HepG2 (cell line): Measurements from ENCODE around the gene MOGAT3. TPM values are rescaled to one million over a fixed set of nuclear protein-coding genes. Genes with fewer than 3 reads are reported as not detected.
A peak's percentile ranks its signal among the peaks of the same experiment; 100 is the strongest.

ENCODE experiments used
- ATAC-seq: fragments of 200-7000 bp; cut with Tn5 transposase; 3 replicates; pipeline ENCODE4 v1.9.1; 2020; ENCODE audit warnings: mild to moderate bottlenecking, moderate library complexity
- BruUV-seq: library from RNA; stranded (reverse); fragments of 400-500 nt; replicated peaks from 2 replicates; lab custom pipeline; 2021; lab: Mats Ljungman, UMichigan
- CTCF ChIA-PET: fragments of 300-600 bp; formaldehyde crosslinking; extraction: SDS; loops from one replicate; lab custom pipeline; 2021; ENCODE audit warnings: low total read pairs, inconsistent platforms, low intra/inter-chr PET ratio; lab: Yijun Ruan, JAX
- POLR2A ChIA-PET: fragments of 350-600 bp; sonication (Branson Sonifier 250); formaldehyde crosslinking; loops from one replicate; lab custom pipeline; 2020; ENCODE audit warnings: antibody characterized with exemption, inconsistent platforms; lab: Yijun Ruan, JAX
- DNase-seq: peaks from one replicate; pipeline ENCODE4 v3.0.0-alpha.2; 2015; ENCODE audit warnings: low spot score
- FAIRE-seq: peaks from 3 replicates; lab custom pipeline; 2011; peaks lifted over from hg19 to GRCh38; lab: Jason Lieb, UNC
- H2AFZ ChIP-seq: one replicate; pipeline ENCODE4 v1.6.1; 2011; ENCODE audit warnings: low read length, inconsistent platforms
- H3K27ac ChIP-seq: fragments of 300-600 bp; 3 replicates; pipeline ENCODE4 v1.8.0; 2011; ENCODE audit warnings: mixed run types, mild to moderate bottlenecking, mixed read lengths, low read length, inconsistent platforms; ENCODE audit not compliant: insufficient read depth; ENCODE audit errors: extremely low read length
- H3K27me3 ChIP-seq, 2 experiments: fragments of 200-600 bp in 1 of 2; 2 replicates in 1 of 2; 3 replicates in 1 of 2; pipeline versions ENCODE4 v1.6.0 to v1.8.0; 2011; ENCODE audit warnings: low read length in 2 of 2, mild to moderate bottlenecking in 2 of 2, moderate library complexity in 2 of 2, inconsistent platforms in 1 of 2; ENCODE audit not compliant: insufficient read depth in 2 of 2, control insufficient read depth in 1 of 2
- H3K36me3 ChIP-seq, 2 experiments: fragments of 200-600 bp in 1 of 2; replicated peaks in 1 of 2; 2 replicates in 1 of 2; 3 replicates in 1 of 2; pipeline versions ENCODE4 v1.5.1 to v1.8.0; 2011; ENCODE audit warnings: low read length in 2 of 2, inconsistent platforms in 1 of 2; ENCODE audit not compliant: insufficient read depth in 2 of 2, control insufficient read depth in 1 of 2
- H3K4me1 ChIP-seq: 2 replicates; pipeline ENCODE4 v1.5.1; 2012; ENCODE audit warnings: low read length, inconsistent platforms; ENCODE audit not compliant: insufficient read depth
- H3K4me2 ChIP-seq: 2 replicates; pipeline ENCODE4 v1.6.0; 2011; ENCODE audit warnings: low read depth, low read length, inconsistent platforms
- H3K4me3 ChIP-seq, 3 experiments: fragments of 200-600 bp in 1 of 3; sonication (generic), shearing (Covaris generic) in 1 of 3; replicated peaks in 1 of 3; 2 replicates each; pipeline ENCODE4 v1.5.1; 2011 to 2016; ENCODE audit warnings: low read length in 3 of 3, inconsistent platforms in 2 of 3, low read depth in 2 of 3, mild to moderate bottlenecking in 2 of 3, control low read depth in 1 of 3, mixed read lengths in 1 of 3; ENCODE audit not compliant: insufficient read depth in 1 of 3
- H3K79me2 ChIP-seq: one replicate; pipeline ENCODE4 v1.6.1; 2011; ENCODE audit warnings: low read length, inconsistent platforms; ENCODE audit not compliant: insufficient read depth
- H3K9ac ChIP-seq: 2 replicates; pipeline ENCODE4 v1.6.0; 2011; ENCODE audit warnings: mild to moderate bottlenecking, low read depth, low read length, inconsistent platforms; ENCODE audit not compliant: insufficient read depth
- H3K9me3 ChIP-seq: 2 replicates; pipeline ENCODE4 v1.5.1; 2012; ENCODE audit warnings: mild to moderate bottlenecking, low read length
- H4K20me1 ChIP-seq: 2 replicates; pipeline ENCODE4 v1.6.0; 2011; ENCODE audit warnings: inconsistent platforms, mild to moderate bottlenecking, low read length, moderate library complexity; ENCODE audit not compliant: insufficient read depth
- IKZF4 ChIP-seq: sonication (generic); formaldehyde crosslinking; IDR thresholded peaks from 2 replicates; pipeline ENCODE4 v1.5.1; 2020; ENCODE audit warnings: borderline replicate concordance, mild to moderate bottlenecking, low read depth, missing genetic modification reagents; ENCODE audit errors: not compliant biosample characterization
- RBFOX2 ChIP-seq: fragments of 200-400 bp; formaldehyde crosslinking; IDR thresholded peaks from 2 replicates; pipeline ENCODE4 v1.6.1; 2017; ENCODE audit warnings: low read depth, mild to moderate bottlenecking, low read length
- WGBS: methylation state at CpG from one replicate; pipeline ENCODE4 v1.1.6; 2017; ENCODE audit warnings: low lambda C conversion rate; 5-methylcytosine and 5-hydroxymethylcytosine counted together
- in situ Hi-C: cut with HindIII; loops from 2 replicates; pipeline ENCODE4 v1.10.0; 2017; ENCODE audit warnings: low pct_unique_long_range_greater_than_20kb; ENCODE audit not compliant: extremely low pct_ligation_motif_present
- intact Hi-C: fragments of 100-400 bp; cut with micrococcal nuclease; formaldehyde crosslinking; loops from one replicate; pipeline ENCODE4 v1.10.0; 2022; ENCODE audit not compliant: unreplicated experiment
- polyA plus RNA-seq, 8 experiments: library from polyadenylated mRNA; depleted of rRNA in 3 of 8; stranded (reverse) in 7 of 8; unstranded in 1 of 8; fragments of >200 nt; fragmentation: Illumina TruSeq in 4 of 8; extraction: Trizol in 4 of 8; gene quantifications; 2 replicates each; pipeline versions ENCODE4 v1.2.1 to v1.2.3, GENCODE V29; 2011 to 2016; ENCODE audit warnings: low read depth in 4 of 8, missing spikeins in 1 of 8, mixed read lengths in 1 of 8; ENCODE audit not compliant: insufficient read depth in 1 of 8
- total RNA-seq, 5 experiments: library from RNA; depleted of rRNA; stranded (reverse); fragments of >200 nt; fragmentation: Illumina TruSeq; extraction: Trizol; gene quantifications; 2 replicates each; pipeline ENCODE4 v1.2.3, GENCODE V29; 2016; ENCODE audit warnings: low read depth in 1 of 5
- TF ChIP-seq, protein P1 (sequence below), 2 experiments: sonication (generic) in 1 of 2; formaldehyde crosslinking in 1 of 2; IDR thresholded peaks; 2 replicates each; pipeline versions ENCODE4 v1.4.0 to v1.6.1; 2016 to 2020; ENCODE audit warnings: borderline replicate concordance in 1 of 2, low read depth in 1 of 2, mild to moderate bottlenecking in 1 of 2, missing genetic modification reagents in 1 of 2

MOGAT3 gene
- total and polyA plus RNA-seq, 2 of the 13 experiments (the other 11 are each of a cell fraction or from before 2014, with no cell fraction given), result 22.5 to 30.5 TPM

DNA sequence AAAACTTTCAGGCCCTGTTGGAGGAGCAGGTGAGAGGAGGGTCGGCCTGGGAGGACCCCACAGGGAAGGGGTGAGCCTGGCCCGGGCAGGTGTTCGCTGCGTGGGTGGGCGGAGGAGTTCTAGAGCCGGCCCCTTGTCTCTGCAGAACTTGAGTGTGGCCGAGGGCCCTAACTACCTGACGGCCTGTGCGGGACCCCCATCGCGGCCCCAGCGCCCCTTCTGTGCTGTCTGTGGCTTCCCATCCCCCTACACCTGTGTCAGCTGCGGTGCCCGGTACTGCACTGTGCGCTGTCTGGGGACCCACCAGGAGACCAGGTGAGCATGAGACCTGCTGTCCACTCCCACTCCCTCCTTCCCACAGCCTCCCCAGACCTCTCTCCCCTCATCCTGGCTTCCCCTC lies 22.7 kb upstream of the MOGAT3 start:
- no peak overlapping the region for H3K4me2 ChIP-seq
- FAIRE-seq (no peak), DNase-seq (no peak), ATAC-seq (no peak)
- no peaks in the 10 kb centered on the region; a peak in 1 of 5 replicates for H3K27me3 ChIP-seq
- whole genome bisulfite sequencing, result 97% methylated on average over 6 of the region's 15 CpGs
- POLR2A ChIA-PET, result no interaction called here
- H3K9ac ChIP-seq, result no peak overlapping the region
- H3K4me3 ChIP-seq, result no peak overlapping the region
- peaks cover 14% of the 10 kb centered on the region for H3K79me2 ChIP-seq
- no peaks in the 10 kb centered on the region for H4K20me1 ChIP-seq
- H2AFZ ChIP-seq, result no peak overlapping the region
- H3K4me1 ChIP-seq, result peaks cover 23% of the 10 kb centered on the region
- no peak for TF ChIP-seq IKZF4 (CRISPR knock-in tag)
- peak; percentile 23; the same call in 1 of the 2 replicates for TF ChIP-seq RBFOX2
- TF ChIP-seq, protein P1, sequence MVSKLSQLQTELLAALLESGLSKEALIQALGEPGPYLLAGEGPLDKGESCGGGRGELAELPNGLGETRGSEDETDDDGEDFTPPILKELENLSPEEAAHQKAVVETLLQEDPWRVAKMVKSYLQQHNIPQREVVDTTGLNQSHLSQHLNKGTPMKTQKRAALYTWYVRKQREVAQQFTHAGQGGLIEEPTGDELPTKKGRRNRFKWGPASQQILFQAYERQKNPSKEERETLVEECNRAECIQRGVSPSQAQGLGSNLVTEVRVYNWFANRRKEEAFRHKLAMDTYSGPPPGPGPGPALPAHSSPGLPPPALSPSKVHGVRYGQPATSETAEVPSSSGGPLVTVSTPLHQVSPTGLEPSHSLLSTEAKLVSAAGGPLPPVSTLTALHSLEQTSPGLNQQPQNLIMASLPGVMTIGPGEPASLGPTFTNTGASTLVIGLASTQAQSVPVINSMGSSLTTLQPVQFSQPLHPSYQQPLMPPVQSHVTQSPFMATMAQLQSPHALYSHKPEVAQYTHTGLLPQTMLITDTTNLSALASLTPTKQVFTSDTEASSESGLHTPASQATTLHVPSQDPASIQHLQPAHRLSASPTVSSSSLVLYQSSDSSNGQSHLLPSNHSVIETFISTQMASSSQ (IDR thresholded peaks at IDR 0.05; ENCODE audit: low read depth), result no peak
- TF ChIP-seq, protein P1 (CRISPR knock-in tag; IDR thresholded peaks at IDR 0.05; ENCODE audit: borderline replicate concordance), result no peak
- H3K27ac ChIP-seq, result no peak overlapping the region
- intact Hi-C loops, result no loop called here
- BruUV-seq, result no TSS peak
- CTCF ChIA-PET, result no interaction called here
- no peaks in the 10 kb centered on the region for H3K9me3 ChIP-seq
- H3K36me3 ChIP-seq, result peaks cover 4 to 37% of the 10 kb centered on the region in 2 experiments; a peak in 4 of 5 replicates
- in situ Hi-C loops, result no loop called here
